Natural killer cell (primary cell): ENCODE measurements around the gene SFRP5. TPM values are rescaled to one million over a fixed set of nuclear protein-coding genes. Genes with fewer than 3 reads are reported as not detected.

Experiments
- ATAC-seq, 3 donors: fragments of 150-1000 bp in 2 of 3; fragments of 200-7000 bp in 1 of 3; cut with Tn5 transposase; 1 replicate in 1 of 3; 2 replicates in 2 of 3; pipeline ENCODE4 v1.10.0; 2021; ENCODE audit warnings: mild to moderate bottlenecking in 2 of 3, moderate library complexity in 2 of 3
- DNase-seq, 2 donors: peaks; one replicate each; pipeline versions ENCODE4 v3.0.0 to v3.0.0-alpha.2; 2013 to 2021; ENCODE audit warnings: mixed read lengths in 1 of 2
- H3K27ac ChIP-seq: one replicate; pipeline ENCODE4 v1.5.1; 2013; ENCODE audit warnings: mild to moderate bottlenecking, low read length
- H3K27me3 ChIP-seq: one replicate; pipeline ENCODE4 v1.6.1; 2013; ENCODE audit warnings: low read length; ENCODE audit not compliant: control insufficient read depth, insufficient read depth
- H3K36me3 ChIP-seq: one replicate; pipeline ENCODE4 v1.6.1; 2013; ENCODE audit warnings: low read length; ENCODE audit not compliant: control insufficient read depth, insufficient read depth
- H3K4me1 ChIP-seq: one replicate; pipeline ENCODE4 v1.6.1; 2013; ENCODE audit warnings: low read length; ENCODE audit not compliant: control insufficient read depth, insufficient read depth
- H3K4me3 ChIP-seq: one replicate; pipeline ENCODE4 v1.5.1; 2013; ENCODE audit warnings: low read length
- H3K9me3 ChIP-seq: one replicate; pipeline ENCODE4 v1.6.1; 2013; ENCODE audit warnings: low read length; ENCODE audit not compliant: control insufficient read depth, insufficient read depth
- H3K27ac Mint-ChIP-seq, 2 donors: one replicate each; pipeline ENCODE4 v1.8.0; 2022; ENCODE audit warnings: mild to moderate bottlenecking in 2 of 2, mixed read lengths in 2 of 2, moderate library complexity in 1 of 2
- H3K27me3 Mint-ChIP-seq, 2 donors: one replicate each; pipeline ENCODE4 v1.8.0; 2022; ENCODE audit warnings: low read depth in 2 of 2, mixed read lengths in 2 of 2
- H3K36me3 Mint-ChIP-seq: one replicate; pipeline ENCODE4 v1.8.0; 2022; ENCODE audit warnings: mixed read lengths
- H3K4me1 Mint-ChIP-seq, 2 donors: one replicate each; pipeline ENCODE4 v1.8.0; 2022; ENCODE audit warnings: mixed read lengths in 2 of 2
- H3K4me3 Mint-ChIP-seq: one replicate; pipeline ENCODE4 v1.8.0; 2022; ENCODE audit warnings: mild to moderate bottlenecking, moderate library complexity, mixed read lengths
- H3K9me3 Mint-ChIP-seq, 2 donors: one replicate each; pipeline ENCODE4 v1.8.0; 2022; ENCODE audit warnings: mixed read lengths in 2 of 2
- WGBS: methylation state at CpG from one replicate; pipeline ENCODE4 v1.1.7; 2013; ENCODE audit warnings: missing lambda C conversion rate; ENCODE audit not compliant: insufficient coverage; 5-methylcytosine and 5-hydroxymethylcytosine counted together
- intact Hi-C: fragments of 100-400 bp; cut with micrococcal nuclease; formaldehyde crosslinking; loops from one replicate; pipeline ENCODE4 v1.14.2; 2022
- total RNA-seq, 4 donors: library from RNA; stranded (reverse); fragments of 120-200 nt in 1 of 4; gene quantifications; one replicate each; pipeline versions ENCODE4 v1.2.3 to v1.2.4, GENCODE V29; 2013 to 2022
- TF ChIP-seq, protein P1 (sequence below): fragments of 200-600 bp; IDR thresholded peaks from one replicate; pipeline ENCODE4 v1.8.0; 2022; ENCODE audit warnings: antibody characterized with exemption

The SFRP5 gene
- total RNA-seq, 3 donors from 2014 or later (not counting 1 experiment from before 2014, with no cell fraction given): not detected

DNA sequence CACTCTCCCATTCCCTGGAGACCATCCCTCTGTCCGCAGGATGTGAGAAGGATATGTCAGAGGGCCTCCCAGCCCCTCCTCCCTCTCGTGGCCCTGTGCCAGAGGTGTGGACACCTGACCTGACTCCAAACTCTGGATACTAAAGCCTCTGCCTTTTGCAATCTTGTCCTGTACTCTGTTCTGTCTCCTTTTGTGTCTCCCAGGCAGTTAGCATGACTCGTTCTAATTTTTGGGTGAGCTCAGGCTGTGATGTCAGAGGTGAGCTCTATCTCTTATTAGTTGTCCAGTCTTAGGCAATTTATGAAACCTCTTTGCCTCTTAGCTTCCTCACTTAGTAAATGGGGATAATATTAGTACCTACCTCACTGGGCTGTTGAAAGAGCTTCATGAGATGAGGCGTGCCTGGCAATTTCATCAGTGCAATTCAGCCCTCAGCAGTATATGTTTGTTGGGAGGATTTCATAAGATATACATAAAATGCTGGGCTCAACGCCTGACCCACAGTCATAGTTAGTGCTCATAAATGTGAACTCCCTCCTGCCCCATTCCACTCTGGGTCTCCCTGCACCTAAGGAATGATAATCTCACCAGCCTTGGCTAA lies 47.4 kb downstream of the SFRP5 start:
- Histone ChIP-seq H3K4me1 (no peaks in the 10 kb centered on the region), H3K27me3 (no peaks in the 10 kb centered on the region), H3K27ac (no peak overlapping the region), H3K36me3 (no peaks in the 10 kb centered on the region), H3K9me3 (no peaks in the 10 kb centered on the region), H3K4me3 (no peak overlapping the region)
- no peaks in the 10 kb centered on the region for H3K4me1 Mint-ChIP-seq
- no peak overlapping the region for H3K27ac Mint-ChIP-seq
- intact Hi-C loops: no loop called here
- no peaks in the 10 kb centered on the region for H3K36me3 Mint-ChIP-seq
- WGBS: 78% methylated on average over 4 of the region's 5 CpGs
- no peak overlapping the region for H3K4me3 Mint-ChIP-seq
- ATAC-seq (no peak), DNase-seq (no peak)
- TF ChIP-seq, protein P1, sequence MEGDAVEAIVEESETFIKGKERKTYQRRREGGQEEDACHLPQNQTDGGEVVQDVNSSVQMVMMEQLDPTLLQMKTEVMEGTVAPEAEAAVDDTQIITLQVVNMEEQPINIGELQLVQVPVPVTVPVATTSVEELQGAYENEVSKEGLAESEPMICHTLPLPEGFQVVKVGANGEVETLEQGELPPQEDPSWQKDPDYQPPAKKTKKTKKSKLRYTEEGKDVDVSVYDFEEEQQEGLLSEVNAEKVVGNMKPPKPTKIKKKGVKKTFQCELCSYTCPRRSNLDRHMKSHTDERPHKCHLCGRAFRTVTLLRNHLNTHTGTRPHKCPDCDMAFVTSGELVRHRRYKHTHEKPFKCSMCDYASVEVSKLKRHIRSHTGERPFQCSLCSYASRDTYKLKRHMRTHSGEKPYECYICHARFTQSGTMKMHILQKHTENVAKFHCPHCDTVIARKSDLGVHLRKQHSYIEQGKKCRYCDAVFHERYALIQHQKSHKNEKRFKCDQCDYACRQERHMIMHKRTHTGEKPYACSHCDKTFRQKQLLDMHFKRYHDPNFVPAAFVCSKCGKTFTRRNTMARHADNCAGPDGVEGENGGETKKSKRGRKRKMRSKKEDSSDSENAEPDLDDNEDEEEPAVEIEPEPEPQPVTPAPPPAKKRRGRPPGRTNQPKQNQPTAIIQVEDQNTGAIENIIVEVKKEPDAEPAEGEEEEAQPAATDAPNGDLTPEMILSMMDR: no peak
- peaks cover 9 to 11% of the 10 kb centered on the region in 2 donors for H3K27me3 Mint-ChIP-seq
- H3K9me3 Mint-ChIP-seq: no peaks in the 10 kb centered on the region

DNA sequence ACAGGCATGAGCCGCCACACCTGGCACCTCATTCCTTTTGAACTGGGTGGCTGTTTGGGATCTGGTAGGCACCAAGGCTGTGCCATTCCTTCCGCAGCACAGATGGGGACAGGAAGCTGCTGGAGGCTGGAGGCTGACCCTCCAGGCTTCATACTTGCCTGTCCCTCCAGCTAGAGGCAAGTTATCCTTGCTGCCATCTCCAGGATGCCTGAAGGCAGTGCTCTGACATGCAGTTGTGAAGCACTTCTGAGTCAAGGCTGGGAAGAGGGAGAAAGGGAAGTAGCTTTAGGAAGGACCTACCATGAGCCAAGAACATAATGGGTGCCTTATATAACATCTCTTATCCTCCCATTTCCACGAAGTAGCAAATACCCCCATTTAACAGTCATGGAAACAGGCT lies 48.8 kb downstream of the SFRP5 start:
- H3K4me1 Mint-ChIP-seq: peaks cover 0 to 3% of the 10 kb centered on the region in 2 donors
- H3K9me3 Mint-ChIP-seq: no peaks in the 10 kb centered on the region
- DNase-seq (no peak), ATAC-seq (no peak)
- Histone ChIP-seq H3K36me3 (no peaks in the 10 kb centered on the region), H3K4me1 (no peaks in the 10 kb centered on the region), H3K27ac (no peak overlapping the region), H3K27me3 (no peaks in the 10 kb centered on the region), H3K4me3 (no peak overlapping the region), H3K9me3 (no peaks in the 10 kb centered on the region)
- intact Hi-C loops: no loop called here
- H3K27me3 Mint-ChIP-seq: peaks cover 14 to 19% of the 10 kb centered on the region in 2 donors
- H3K4me3 Mint-ChIP-seq: no peak overlapping the region
- no peaks in the 10 kb centered on the region for H3K36me3 Mint-ChIP-seq
- TF ChIP-seq, protein P1: no peak
- 75% methylated on average over 3 of the region's 3 CpGs for WGBS
- no peak overlapping the region for H3K27ac Mint-ChIP-seq

DNA sequence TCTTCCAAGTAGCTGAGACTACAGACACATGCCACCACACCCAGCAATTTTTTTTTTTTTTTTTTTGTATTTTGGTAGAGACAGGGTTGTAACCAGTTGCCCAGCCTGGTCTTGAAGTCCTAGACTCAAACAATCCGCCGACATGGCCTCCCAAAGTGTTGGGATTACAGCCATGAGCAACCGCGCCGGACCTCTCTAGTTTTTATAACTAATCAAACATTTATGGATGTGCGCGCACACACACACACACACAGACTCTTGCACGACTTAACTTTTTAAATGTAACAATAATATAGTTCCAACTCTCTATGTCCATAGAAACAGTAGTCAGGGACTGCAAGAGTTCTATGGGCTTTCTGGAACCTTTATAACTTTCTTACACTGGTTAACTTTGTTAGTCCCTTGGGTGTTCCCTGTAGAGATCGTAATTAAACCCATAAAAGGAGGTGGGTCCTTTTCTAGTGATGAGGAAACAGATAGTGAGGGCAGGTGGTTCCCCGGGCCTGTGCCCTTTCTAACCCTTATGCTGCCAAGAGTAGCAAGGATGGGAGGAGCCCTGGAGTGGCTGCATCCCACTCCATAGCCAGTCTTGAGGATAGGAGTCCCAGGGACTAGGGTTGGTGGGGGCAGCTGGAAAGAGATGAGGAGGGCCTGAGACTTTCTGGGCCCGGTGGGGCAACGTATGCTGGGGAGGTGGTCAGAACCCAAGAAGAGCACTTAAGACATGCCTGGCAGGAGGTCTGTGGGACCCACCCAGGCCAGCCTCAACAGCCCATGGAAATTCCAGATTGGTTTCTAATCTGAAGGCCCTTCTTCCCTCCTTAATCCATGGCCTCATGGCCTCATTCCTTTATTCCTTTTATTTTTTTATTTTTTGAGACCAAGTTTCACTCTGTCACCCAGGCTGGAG lies 49.7 kb downstream of the SFRP5 start:
- no peak overlapping the region for H3K4me3 ChIP-seq
- no peak for ATAC-seq
- no peak for DNase-seq
- H3K27me3 Mint-ChIP-seq: peaks cover 19 to 20% of the 10 kb centered on the region in 2 donors
- H3K4me3 Mint-ChIP-seq: no peak overlapping the region
- no peaks in the 10 kb centered on the region for H3K27me3 ChIP-seq
- no peak overlapping the region for H3K27ac Mint-ChIP-seq
- H3K9me3 Mint-ChIP-seq: no peaks in the 10 kb centered on the region
- no peaks in the 10 kb centered on the region for H3K36me3 ChIP-seq
- H3K9me3 ChIP-seq: no peaks in the 10 kb centered on the region
- TF ChIP-seq, protein P1: no peak
- H3K27ac ChIP-seq: no peak overlapping the region
- H3K4me1 Mint-ChIP-seq: peaks cover 0 to 5% of the 10 kb centered on the region in 2 donors
- intact Hi-C loops: no loop called here
- 90% methylated on average over 12 of the region's 12 CpGs for WGBS
- no peaks in the 10 kb centered on the region for H3K4me1 ChIP-seq
- no peaks in the 10 kb centered on the region for H3K36me3 Mint-ChIP-seq
